K562 (cell line): ENCODE results near the gene STAT6. TPM values are rescaled to one million over a fixed set of nuclear protein-coding genes. Genes with fewer than 3 reads are reported as not detected.

Experiments
- ARID1B ChIP-seq: fragments of 450-650 bp; IDR thresholded peaks from 2 replicates; pipeline ENCODE4 v1.6.1; 2016; ENCODE audit warnings: antibody characterized with exemption, mild to moderate bottlenecking, inconsistent platforms
- DMBX1 ChIP-seq: fragments of 250-450 bp; sonication (Bioruptor Pico); IDR thresholded peaks from 2 replicates; pipeline ENCODE4 v1.8.0; 2022; ENCODE audit warnings: inconsistent platforms, mild to moderate bottlenecking, moderate library complexity, borderline replicate concordance
- E2F6 ChIP-seq, 2 experiments: IDR thresholded peaks; 2 replicates each; pipeline ENCODE4 v1.6.1; 2011; ENCODE audit warnings: borderline replicate concordance in 1 of 2, control low read depth in 1 of 2, low read depth in 1 of 2, low read length in 1 of 2, mild to moderate bottlenecking in 1 of 2, mixed read lengths in 1 of 2, moderate library complexity in 1 of 2; ENCODE audit not compliant: insufficient read depth in 1 of 2, insufficient read length in 1 of 2, poor library complexity in 1 of 2, severe bottlenecking in 1 of 2; ENCODE audit errors: extremely low read depth in 1 of 2
- FOXA1 ChIP-seq: fragments of 450-650 bp; IDR thresholded peaks from 2 replicates; pipeline ENCODE4 v1.6.1; 2016; ENCODE audit warnings: mild to moderate bottlenecking, borderline replicate concordance
- GTF2A2 ChIP-seq: IDR thresholded peaks from 2 replicates; pipeline ENCODE4 v1.6.1; 2016; ENCODE audit warnings: mild to moderate bottlenecking, missing genetic modification characterization, missing compliant biosample characterization
- IFI16 ChIP-seq: fragments of 250-450 bp; sonication (Bioruptor Pico); IDR thresholded peaks from 2 replicates; pipeline ENCODE4 v2.1.2; 2022; ENCODE audit warnings: mild to moderate bottlenecking, inconsistent platforms
- JUNB ChIP-seq: fragments of 450-650 bp; formaldehyde crosslinking; conservative IDR thresholded peaks from 2 replicates; pipeline ENCODE4 v1.4.0; 2020; ENCODE audit warnings: mild to moderate bottlenecking
- MAZ ChIP-seq, 2 experiments: fragments of 450-650 bp in 1 of 2; sonication (generic) in 1 of 2; formaldehyde crosslinking; IDR thresholded peaks in 1 of 2; conservative IDR thresholded peaks in 1 of 2; 2 replicates each; pipeline versions ENCODE4 v1.4.0 to v1.5.0; 2020; ENCODE audit warnings: mild to moderate bottlenecking in 1 of 2, missing genetic modification reagents in 1 of 2
- MCM7 ChIP-seq, 2 experiments: fragments of 450-650 bp; IDR thresholded peaks; 2 replicates each; pipeline ENCODE4 v1.6.1; 2016 to 2018
- POLR2A ChIP-seq: fragments of 450-650 bp; conservative IDR thresholded peaks from 2 replicates; pipeline ENCODE4 v1.6.1; 2016
- POLR2AphosphoS5 ChIP-seq: IDR thresholded peaks from 2 replicates; pipeline ENCODE4 v1.6.1; 2011; ENCODE audit warnings: mild to moderate bottlenecking, low read depth, low read length, moderate library complexity; ENCODE audit not compliant: control insufficient read depth, insufficient read depth
- POLR2G ChIP-seq: fragments of 200-400 bp; formaldehyde crosslinking; IDR thresholded peaks from 2 replicates; pipeline ENCODE4 v1.6.1; 2017; ENCODE audit warnings: low read depth, mild to moderate bottlenecking, antibody characterized with exemption, low read length, moderate library complexity
- POLR3G ChIP-seq: IDR thresholded peaks from 2 replicates; pipeline ENCODE4 v1.6.1; 2011; ENCODE audit not compliant: insufficient read length, insufficient replicate concordance; ENCODE audit errors: extremely low read depth
- RBM15 ChIP-seq: fragments of 200-400 bp; formaldehyde crosslinking; IDR thresholded peaks from 2 replicates; pipeline ENCODE4 v1.6.1; 2018; ENCODE audit warnings: mild to moderate bottlenecking, low read length, moderate library complexity; ENCODE audit not compliant: insufficient read depth
- RUNX1 ChIP-seq: sonication (generic); IDR thresholded peaks from 2 replicates; pipeline ENCODE4 v1.6.1; 2016; ENCODE audit warnings: antibody characterized with exemption, low read depth
- SFPQ ChIP-seq: fragments of 200-400 bp; formaldehyde crosslinking; IDR thresholded peaks from 2 replicates; pipeline ENCODE4 v1.6.1; 2017; ENCODE audit warnings: mild to moderate bottlenecking, low read depth, low read length, moderate library complexity
- SP1 ChIP-seq: sonication (generic); formaldehyde crosslinking; IDR thresholded peaks from 2 replicates; pipeline ENCODE4 v1.8.1; 2022; ENCODE audit warnings: mild to moderate bottlenecking, missing genetic modification reagents
- STAT6 ChIP-seq: sonication (generic); formaldehyde crosslinking; IDR thresholded peaks from 2 replicates; pipeline ENCODE4 v1.8.1; 2023; ENCODE audit warnings: mild to moderate bottlenecking, missing genetic modification reagents
- USF2 ChIP-seq: sonication (generic); formaldehyde crosslinking; IDR thresholded peaks from 2 replicates; pipeline ENCODE4 v1.5.0; 2020; ENCODE audit warnings: missing genetic modification reagents
- ZC3H11A ChIP-seq: IDR thresholded peaks from 2 replicates; pipeline ENCODE4 v1.6.1; 2012; ENCODE audit warnings: low read depth, low read length, improper control_type of control experiment
- ZNF224 ChIP-seq: sonication (generic); formaldehyde crosslinking; IDR thresholded peaks from 2 replicates; pipeline ENCODE4 v1.8.0; 2022; ENCODE audit warnings: mild to moderate bottlenecking, missing genetic modification reagents
- ZNF76 ChIP-seq: fragments of 250-450 bp; sonication (Bioruptor Pico); IDR thresholded peaks from 2 replicates; pipeline ENCODE4 v1.4.0; 2020; ENCODE audit warnings: mild to moderate bottlenecking, moderate library complexity, borderline replicate concordance
- polyA plus RNA-seq, 8 experiments: library from polyadenylated mRNA; depleted of rRNA in 4 of 8; stranded (reverse) in 5 of 8; unstranded in 3 of 8; fragments of >200 nt; fragmentation: Nextera tagmentation in 2 of 8; fragmentation: Illumina TruSeq in 1 of 8; extraction: Ambion mirVana in 2 of 8; extraction: Trizol in 1 of 8; gene quantifications; 2 replicates each; pipeline versions ENCODE4 v1.2.1 to v1.2.3, GENCODE V29; 2011 to 2014; ENCODE audit warnings: inconsistent platforms in 1 of 8, missing spikeins in 1 of 8
- total RNA-seq, 7 experiments: library from RNA; depleted of rRNA in 6 of 7; stranded (reverse); fragments of >200 nt in 6 of 7; fragmentation: Illumina TruSeq in 2 of 7; extraction: Trizol in 2 of 7; gene quantifications; 2 replicates each; pipeline versions ENCODE4 v1.2.1 to v1.2.3, GENCODE V29; 2011 to 2021; ENCODE audit warnings: low replicate concordance in 1 of 7

STAT6 gene
- total and polyA plus RNA-seq, 9 of the 15 experiments (the other 6 are each of a cell fraction or from before 2014, with no cell fraction given), result 2.4 to 49.5 (median 26.5) TPM

- TF ChIP-seq SFPQ (no peak), ZC3H11A (no peak), POLR2G (peak; percentile 53), DMBX1 (CRISPR knock-in tag) (no peak), STAT6 (no peak), GTF2A2 (tag) (no peak), ZNF224 (CRISPR knock-in tag) (no peak), JUNB (no peak), USF2 (no peak), POLR2AphosphoS5 (no peak), ZNF76 (CRISPR knock-in tag) (no peak), IFI16 (CRISPR knock-in tag) (no peak), SP1 (no peak), POLR2A (0 out of 2 replicates have a peak, but pooled peaks have one; percentile 36), MCM7 (IDR thresholded peaks at IDR 0.05) (no peak), FOXA1 (no peak), E2F6 (IDR thresholded peaks at IDR 0.05; ENCODE audit: borderline replicate concordance in 1 of 2, extremely low read depth in 1 of 2, insufficient read depth in 1 of 2, insufficient read length in 1 of 2, low read depth in 1 of 2, low read length in 1 of 2, poor library complexity in 1 of 2, severe bottlenecking in 1 of 2) (peak; percentile 38 to 73), RBM15 (no peak), RUNX1 (no peak), MAZ (CRISPR knock-in tag; conservative IDR thresholded peaks at IDR 0.05 in 1 of 2, IDR thresholded peaks at IDR 0.05 in 1 of 2) (peak in 1 of 2 experiments; percentile 77; a peak in 1 of 4 replicates), POLR3G (no peak), ARID1B (0 out of 2 replicates have a peak, but pooled peaks have one; percentile 5)
These were observed 16.1 kb upstream of the STAT6 start (continued) for GRCh38 chr12:57127101-57127725.
